ENCODE results near the gene KCTD1. TPM values are rescaled to one million over a fixed set of nuclear protein-coding genes. Genes with fewer than 3 reads are reported as not detected.
A peak's percentile ranks its signal among the peaks of the same experiment; 100 is the strongest.

Gene KCTD1
- total RNA-seq, 1 donor from 2014 or later: 17.1 TPM

GRCh38 chr18:26409091-26409490 is 139.3 kb downstream of the KCTD1 start:
- Histone ChIP-seq H3K4me3 (no peak overlapping the region), H3F3A (ENCODE audit: low read depth) (no peaks in the 10 kb centered on the region), H3K4me2 (no peak overlapping the region), H3K9me3 (ENCODE audit: low read depth) (no peaks in the 10 kb centered on the region), H3K9ac (no peak overlapping the region), H3K27ac (no peak overlapping the region), H3K4me1 (no peaks in the 10 kb centered on the region), H4K20me1 (ENCODE audit: low read depth) (no peaks in the 10 kb centered on the region), H3K27me3 (no peaks in the 10 kb centered on the region), H2AFZ (replicated peaks) (no peak overlapping the region), H3K79me2 (ENCODE audit: low read depth) (no peaks in the 10 kb centered on the region), H3K36me3 (no peaks in the 10 kb centered on the region)
- Mint-ChIP-seq H3K27ac (no peak overlapping the region), H3K4me3 (no peak overlapping the region), H3K9me3 (peaks cover 2% of the 10 kb centered on the region), H3K4me1 (peaks cover 18% of the 10 kb centered on the region), H3K36me3 (no peaks in the 10 kb centered on the region), H3K27me3 (ENCODE audit: insufficient read depth, low read depth) (peaks cover 7% of the 10 kb centered on the region)
- DNase-seq (ENCODE audit: low spot score): no peak
- TF ChIP-seq EZH2 (IDR thresholded peaks at IDR 0.05) (no peak), EZH2phosphoT487 (IDR thresholded peaks at IDR 0.05) (no peak), CTCF (IDR thresholded peaks at IDR 0.05) (no peak)

DNA sequence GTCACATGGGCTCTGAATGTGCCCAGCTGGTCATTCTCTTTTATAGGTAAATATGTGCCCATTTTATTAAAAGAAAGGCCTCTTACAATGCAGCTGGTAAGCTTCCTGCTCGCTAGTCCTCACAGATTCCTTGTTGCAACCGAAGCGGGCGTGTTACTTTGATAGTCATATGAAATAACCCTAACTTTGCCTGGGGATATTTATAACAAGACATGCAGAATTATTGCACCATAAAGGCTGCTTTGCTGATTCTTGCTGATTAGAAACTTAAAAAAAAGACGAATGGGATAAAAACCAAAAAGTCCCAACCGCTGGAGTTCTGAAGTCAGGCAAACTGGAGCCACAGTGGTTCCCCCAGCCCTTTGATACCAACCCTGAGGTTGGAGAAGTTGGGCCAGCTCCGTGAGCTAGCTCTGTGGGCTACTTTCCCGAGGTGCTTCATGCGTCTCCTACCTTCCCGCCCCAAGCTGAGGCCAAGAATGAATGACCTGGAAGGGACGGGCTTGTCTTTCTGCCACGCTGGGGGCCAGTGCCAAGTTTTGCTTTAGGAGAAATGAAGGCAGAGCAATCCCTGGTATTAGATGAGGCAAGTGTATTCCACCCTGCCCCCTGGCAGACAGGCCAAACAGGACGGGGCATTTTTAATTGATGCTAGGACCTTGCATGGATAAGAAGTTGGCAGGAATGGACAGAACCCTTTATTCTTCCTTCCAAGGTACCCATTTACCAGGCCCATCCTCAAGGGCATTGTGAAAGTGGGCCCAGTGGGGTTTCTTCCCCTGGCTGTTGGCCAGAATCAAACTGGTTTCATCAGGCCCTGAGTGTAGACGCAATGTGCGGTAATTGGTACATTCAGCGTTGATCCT is 140.4 kb downstream of the KCTD1 start:
- no peak for DNase-seq (ENCODE audit: low spot score)
- H3K79me2 ChIP-seq (ENCODE audit: low read depth): no peaks in the 10 kb centered on the region
- H3K4me1 ChIP-seq: no peaks in the 10 kb centered on the region
- Mint-ChIP-seq H3K9me3 (peaks cover 2% of the 10 kb centered on the region), H3K4me1 (peaks cover 20% of the 10 kb centered on the region), H3K27me3 (ENCODE audit: insufficient read depth, low read depth) (peaks cover 8% of the 10 kb centered on the region), H3K4me3 (no peak overlapping the region), H3K27ac (no peak overlapping the region), H3K36me3 (no peaks in the 10 kb centered on the region)
- H4K20me1 ChIP-seq (ENCODE audit: low read depth): no peaks in the 10 kb centered on the region
- H3K4me3 ChIP-seq: no peak overlapping the region
- no peak overlapping the region for H2AFZ ChIP-seq (replicated peaks)
- no peaks in the 10 kb centered on the region for H3F3A ChIP-seq (ENCODE audit: low read depth)
- no peak overlapping the region for H3K4me2 ChIP-seq
- H3K36me3 ChIP-seq: no peaks in the 10 kb centered on the region
- TF ChIP-seq EZH2 (IDR thresholded peaks at IDR 0.05) (no peak), CTCF (IDR thresholded peaks at IDR 0.05) (no peak), EZH2phosphoT487 (IDR thresholded peaks at IDR 0.05) (no peak)
- H3K27ac ChIP-seq: no peak overlapping the region
- no peaks in the 10 kb centered on the region for H3K9me3 ChIP-seq (ENCODE audit: low read depth)
- H3K27me3 ChIP-seq: no peaks in the 10 kb centered on the region
- no peak overlapping the region for H3K9ac ChIP-seq

DNA sequence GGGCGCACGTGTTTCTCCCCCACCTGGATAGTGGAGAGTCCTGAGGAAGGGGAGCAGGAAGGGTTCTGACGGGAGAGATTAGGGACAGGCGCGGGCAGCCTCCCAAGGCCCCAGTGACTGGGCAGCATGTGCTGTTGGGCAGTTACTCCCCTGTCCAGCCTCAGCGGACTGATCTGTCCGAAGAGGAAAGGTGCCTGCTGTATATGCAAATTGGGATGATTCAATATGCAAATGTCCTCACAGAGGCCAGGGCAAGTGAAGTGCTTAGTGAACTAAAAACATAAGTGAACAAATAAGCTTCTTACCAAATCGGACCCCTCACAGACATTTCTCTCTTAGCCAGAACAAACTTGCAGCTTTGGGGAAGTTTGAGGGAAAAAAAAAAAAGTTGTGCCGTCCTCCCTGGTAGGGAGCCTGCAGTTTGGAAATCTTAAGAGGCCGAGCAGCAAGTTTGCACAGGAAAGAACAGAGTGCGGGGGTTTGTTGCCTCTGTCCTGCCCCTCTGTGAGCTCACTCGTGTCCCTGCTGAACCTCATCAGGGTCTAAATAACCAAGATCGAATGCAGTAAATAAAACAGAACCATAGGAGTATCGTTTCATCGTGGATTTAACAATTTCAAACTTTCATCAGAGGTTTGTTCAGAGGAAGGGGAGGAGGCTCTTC is 141.4 kb downstream of the KCTD1 start:
- Mint-ChIP-seq H3K27ac (peak overlapping the region; percentile 50), H3K27me3 (ENCODE audit: insufficient read depth, low read depth) (peaks cover 8% of the 10 kb centered on the region), H3K36me3 (no peaks in the 10 kb centered on the region), H3K4me1 (peaks cover 20% of the 10 kb centered on the region), H3K4me3 (no peak overlapping the region), H3K9me3 (peaks cover 2% of the 10 kb centered on the region)
- no peaks in the 10 kb centered on the region for H3K36me3 ChIP-seq
- H3K9ac ChIP-seq: no peak overlapping the region
- no peaks in the 10 kb centered on the region for H3K9me3 ChIP-seq (ENCODE audit: low read depth)
- H3K79me2 ChIP-seq (ENCODE audit: low read depth): no peaks in the 10 kb centered on the region
- H2AFZ ChIP-seq (replicated peaks): peak overlapping the region; percentile 46
- no peak overlapping the region for H3K4me3 ChIP-seq
- no peaks in the 10 kb centered on the region for H3K27me3 ChIP-seq
- H3F3A ChIP-seq (ENCODE audit: low read depth): no peaks in the 10 kb centered on the region
- no peak overlapping the region for H3K4me2 ChIP-seq
- no peak for DNase-seq (ENCODE audit: low spot score)
- TF ChIP-seq EZH2phosphoT487 (IDR thresholded peaks at IDR 0.05): no peak
- no peak for TF ChIP-seq EZH2 (IDR thresholded peaks at IDR 0.05)
- TF ChIP-seq CTCF (IDR thresholded peaks at IDR 0.05): no peak
- no peaks in the 10 kb centered on the region for H4K20me1 ChIP-seq (ENCODE audit: low read depth)
- no peak overlapping the region for H3K27ac ChIP-seq
- H3K4me1 ChIP-seq: no peaks in the 10 kb centered on the region

Data from neural progenitor cell (in vitro differentiated cells).